Epidermal melanocyte (primary cell): ENCODE results near the gene MYO7B.

Source experiments
- DNase-seq: peaks from one replicate; pipeline ENCODE4 v3.0.0; 2011; ENCODE audit warnings: low spot score; ENCODE audit not compliant: insufficient read length

Gene MYO7B

DNA sequence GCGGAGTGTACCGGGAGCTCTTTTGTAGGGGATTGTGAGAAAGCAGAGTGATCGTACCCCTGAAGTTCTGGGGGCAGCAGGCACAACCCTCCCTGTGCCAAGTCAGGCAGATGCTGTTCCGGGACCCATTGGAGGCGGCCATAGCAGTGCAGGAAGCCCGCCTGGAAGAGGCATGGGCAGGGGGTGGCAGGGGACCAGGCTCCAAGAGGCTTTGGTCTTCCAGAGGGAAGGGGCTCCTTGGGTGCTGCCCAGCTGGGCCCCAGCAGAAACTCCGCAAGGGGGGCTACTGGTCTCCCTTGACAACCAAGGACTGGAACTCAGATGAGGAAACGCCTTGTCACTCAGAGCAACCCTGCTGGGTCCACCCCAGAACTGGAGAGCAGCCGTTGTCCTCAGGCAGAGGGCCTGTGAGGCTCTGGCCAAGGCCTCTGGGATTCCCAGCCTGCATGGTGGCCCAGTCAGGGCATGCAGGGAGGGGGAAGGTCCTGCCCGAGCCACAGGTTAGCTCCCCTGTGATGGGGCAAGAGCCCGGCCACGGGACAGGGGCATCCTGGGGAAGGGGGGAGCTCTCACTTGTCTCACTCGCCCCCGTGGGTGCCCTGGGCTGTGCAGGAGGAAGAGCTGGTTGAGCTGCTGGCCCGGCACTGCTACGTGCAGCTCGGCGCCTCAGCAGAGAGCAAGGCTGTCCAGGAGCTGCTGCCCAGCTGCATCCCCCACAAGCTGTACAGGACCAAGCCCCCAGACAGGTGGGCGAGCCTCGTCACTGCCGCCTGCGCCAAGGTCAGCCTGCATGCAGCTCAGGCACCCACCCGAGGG lies 89.5 kb downstream of the MYO7B start:
- DNase-seq = no peak

DNA sequence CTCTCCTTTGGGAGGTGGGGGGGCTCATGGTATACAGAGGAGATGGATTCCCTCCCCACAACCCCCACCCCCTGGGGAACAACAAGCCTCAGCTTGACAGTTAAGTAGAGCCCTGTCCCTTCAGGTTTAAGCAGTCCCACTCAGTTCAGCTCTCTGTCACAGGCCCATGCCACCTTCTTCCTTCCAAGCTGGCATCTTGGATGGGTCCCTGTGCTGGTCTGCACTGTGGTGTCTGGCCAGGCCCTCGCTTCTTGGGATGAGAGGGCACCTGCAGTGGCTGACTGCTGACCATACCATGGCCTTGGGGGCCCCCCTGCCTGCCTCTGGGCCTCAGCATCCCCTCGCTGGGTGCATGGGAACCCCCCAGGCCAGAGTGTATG lies 90.1 kb downstream of the MYO7B start:
- no peak for DNase-seq

DNA sequence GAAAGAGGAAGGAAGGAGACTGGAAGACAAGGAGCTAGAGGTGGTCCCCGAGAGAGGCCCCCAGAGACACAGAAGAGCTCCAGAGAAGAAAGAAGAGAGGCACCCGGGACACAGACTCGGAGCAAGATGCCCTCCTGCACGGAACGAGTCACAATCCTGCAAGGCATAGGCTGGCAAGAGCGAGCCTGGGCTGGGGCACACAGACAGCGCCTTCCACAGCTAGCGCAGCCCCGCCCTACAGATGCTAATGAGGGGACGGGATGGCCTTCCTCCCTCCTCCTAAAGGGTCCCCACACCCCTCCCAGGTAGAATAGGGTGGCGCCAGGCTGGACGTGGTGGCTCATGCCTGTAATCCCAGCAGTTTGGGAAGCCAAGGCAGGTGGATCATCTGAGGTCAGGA lies 90.7 kb downstream of the MYO7B start:
- DNase-seq = no peak

DNA sequence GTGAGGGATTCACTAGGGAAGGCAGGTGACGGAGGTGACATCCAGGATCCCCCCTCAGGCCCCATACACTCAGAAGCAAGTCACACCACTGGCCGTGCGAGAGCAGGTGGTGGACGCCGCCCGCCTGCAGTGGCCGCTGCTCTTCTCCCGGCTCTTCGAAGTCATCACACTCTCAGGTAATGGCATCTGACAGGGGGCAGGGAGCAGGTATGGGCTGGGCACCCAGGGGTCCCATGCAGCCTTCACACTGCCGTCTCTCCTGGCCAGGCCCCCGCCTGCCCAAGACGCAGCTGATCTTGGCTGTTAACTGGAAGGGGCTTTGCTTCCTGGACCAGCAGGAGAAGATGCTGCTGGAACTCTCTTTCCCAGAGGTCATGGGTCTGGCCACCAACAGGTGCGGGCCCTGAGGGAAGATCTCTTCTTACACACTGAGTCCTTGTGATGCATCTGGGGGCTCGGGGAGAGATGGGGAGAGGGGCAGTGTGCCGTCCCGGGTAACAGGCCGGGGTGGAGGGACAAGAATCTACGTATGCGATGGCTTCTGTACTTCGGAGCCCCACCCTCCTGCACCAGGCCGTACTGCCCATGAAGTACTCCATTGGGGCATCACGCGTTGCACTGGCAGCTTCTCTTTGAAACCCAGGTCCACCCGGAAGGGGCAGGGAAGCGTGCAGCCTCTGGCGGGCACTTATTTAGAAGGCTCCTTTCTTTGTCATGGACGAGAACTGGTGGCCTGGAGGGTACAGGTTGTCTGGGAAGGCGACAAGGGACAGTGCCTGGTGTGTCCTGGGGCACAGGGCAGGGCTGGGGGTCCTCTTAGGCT lies 91.6 kb downstream of the MYO7B start:
- DNase-seq = no peak

DNA sequence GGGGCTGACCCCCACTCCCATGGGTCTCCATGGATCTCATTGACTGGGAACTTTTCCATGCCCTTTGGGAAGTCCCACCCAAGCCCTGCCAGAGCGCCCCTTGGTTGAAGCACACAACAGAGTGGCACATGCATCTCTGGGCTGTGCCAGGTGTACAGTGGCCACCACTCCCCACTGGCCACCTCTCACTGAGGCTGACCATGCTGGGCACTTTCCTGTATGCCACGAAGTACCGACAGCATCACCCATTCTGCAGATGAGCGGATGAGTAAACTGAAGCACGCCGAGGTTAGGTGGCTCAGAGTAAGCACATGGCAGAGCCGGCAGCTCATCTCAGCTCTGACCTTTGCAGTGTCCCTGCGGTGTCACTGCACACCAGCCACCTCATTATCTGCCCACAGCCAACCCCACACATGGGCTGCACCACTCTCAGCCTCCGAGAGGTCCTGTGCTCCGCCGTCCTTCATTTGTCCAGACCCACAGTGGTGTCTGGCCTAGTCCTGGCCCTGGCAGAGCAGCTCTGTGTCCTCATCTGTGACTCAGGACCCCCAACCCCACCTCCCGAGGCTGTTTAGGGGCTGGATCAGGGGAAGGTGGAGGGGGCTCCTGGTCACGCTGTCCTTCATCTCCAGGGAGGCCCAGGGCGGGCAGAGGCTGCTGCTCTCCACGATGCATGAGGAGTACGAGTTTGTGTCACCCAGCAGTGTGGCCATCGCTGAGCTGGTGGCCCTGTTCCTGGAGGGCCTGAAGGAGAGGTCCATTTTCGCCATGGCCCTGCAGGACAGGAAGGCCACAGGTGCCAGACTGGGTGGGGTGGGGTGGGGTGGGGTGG lies 92.5 kb downstream of the MYO7B start:
- no peak for DNase-seq

DNA sequence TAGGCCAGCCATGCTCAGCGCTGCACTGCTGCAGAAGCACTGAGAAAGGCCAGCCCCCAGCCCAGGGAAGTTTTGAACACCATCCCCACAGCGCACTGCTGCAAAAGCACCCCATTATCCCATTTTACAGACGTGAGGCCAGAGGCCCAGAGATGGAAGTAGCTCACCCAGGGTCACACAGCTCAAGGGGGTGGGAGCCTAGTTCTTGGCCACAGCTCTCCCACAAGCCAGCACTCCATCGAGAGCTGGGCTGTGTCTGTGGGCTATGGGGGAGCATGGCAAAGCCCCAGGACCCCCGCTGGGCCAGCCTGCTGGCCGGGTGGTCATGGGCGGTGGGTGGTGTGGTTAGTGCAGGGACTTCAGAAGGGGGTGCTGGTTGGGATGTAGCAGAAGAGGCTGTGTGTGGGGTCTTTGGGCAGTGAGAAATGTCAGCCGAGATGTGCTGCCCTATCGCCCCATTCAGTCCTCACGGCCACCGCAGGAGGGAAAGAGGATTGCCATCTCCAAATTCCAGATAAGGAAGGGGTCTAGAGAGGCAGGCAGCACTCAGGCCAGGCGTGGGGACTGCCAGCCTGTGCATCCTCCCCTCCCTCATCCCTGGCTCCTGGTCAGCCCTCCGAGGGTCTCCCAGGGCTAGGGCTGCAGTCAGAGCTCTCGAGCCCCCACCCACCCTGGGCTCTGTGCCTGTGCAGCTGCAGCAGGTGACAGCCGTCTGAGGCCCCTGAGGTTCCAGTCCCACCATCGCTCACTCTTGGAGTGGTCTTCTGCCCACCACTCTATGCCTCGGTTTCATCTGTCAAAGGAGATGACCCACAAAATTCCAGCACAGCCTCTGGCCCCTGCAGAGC lies 93.5 kb downstream of the MYO7B start:
- no peak for DNase-seq

DNA sequence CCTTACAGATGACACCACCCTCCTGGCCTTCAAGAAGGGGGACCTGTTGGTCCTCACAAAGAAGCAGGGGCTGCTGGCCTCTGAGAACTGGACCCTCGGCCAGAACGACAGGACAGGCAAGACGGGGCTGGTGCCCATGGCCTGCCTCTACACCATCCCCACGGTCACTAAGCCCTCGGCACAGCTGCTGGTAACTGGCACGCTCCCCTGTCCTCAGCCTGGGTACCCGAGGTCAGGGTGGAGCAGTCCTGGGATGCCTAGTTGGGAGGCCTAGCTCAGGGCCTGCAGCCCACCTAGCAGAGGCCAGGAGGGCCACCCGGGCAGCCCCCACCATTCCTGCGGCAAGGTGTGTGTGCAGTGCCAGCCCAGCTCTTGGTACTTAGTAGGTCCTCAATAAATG lies 94.2 kb downstream of the MYO7B start:
- DNase-seq = no peak

DNA sequence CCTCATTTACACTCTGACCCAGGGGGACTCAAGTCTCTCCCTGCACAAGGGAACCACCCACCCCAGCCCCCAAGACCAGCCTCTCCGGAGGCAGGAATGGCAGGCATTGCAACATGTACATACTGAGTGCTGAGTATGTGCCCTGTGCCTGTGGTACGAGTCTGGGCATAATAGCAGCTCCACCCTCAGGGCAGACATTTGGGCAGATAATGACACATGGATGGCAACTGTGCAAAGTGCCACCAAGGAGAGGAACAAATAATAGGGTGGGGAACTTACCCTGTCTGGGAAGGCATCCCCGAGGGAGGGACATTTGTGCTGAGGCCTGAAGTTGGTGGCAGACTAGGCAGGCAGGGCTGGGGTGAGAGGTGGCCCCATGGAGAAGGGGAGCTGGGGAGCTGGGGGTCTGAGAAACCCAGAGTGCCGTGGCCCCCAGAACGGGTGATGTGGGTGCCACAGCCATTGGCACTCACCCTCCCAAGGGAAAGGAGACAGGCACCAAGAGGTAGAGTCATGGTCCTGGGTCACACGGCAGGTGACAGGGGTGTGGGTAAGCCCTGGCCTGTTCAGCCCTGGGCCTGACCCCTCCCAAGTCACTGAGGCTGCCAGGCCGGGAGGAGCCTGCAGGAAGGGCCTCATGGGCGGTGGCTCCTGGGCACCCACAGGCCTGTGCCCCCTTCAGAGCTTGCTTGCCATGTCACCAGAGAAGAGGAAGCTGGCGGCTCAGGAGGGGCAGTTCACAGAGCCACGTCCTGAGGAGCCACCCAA lies 94.8 kb downstream of the MYO7B start:
- DNase-seq = no peak

DNA sequence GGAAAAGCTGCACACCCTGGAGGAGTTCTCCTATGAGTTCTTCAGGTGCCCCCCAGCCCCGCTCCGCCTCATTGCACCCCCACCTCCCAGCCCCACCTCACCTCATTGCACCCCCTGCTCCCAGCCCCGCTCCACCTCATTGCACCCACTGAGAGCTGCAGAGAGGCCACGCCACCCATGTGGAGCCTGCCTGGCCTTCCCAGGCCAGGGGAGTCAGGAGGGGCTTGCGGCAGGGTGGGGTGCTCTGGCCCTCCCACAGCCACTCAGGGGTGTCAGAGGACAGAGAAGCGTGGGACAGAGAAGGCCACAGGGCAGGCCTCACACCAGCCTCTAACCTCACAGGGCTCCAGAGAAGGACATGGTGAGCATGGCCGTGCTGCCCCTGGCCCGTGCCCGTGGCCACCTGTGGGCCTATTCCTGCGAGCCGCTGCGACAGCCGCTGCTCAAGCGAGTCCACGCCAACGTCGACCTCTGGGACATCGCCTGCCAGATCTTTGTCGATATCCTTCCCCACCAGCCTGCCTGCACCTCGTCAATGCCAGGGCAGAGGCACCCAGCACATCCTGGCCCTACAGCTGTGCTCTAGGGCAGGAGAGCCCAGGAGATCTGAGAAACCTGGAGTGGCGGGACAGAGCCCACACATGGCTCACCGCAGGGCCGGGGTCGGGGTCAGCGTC lies 95.5 kb downstream of the MYO7B start:
- DNase-seq = no peak

DNA sequence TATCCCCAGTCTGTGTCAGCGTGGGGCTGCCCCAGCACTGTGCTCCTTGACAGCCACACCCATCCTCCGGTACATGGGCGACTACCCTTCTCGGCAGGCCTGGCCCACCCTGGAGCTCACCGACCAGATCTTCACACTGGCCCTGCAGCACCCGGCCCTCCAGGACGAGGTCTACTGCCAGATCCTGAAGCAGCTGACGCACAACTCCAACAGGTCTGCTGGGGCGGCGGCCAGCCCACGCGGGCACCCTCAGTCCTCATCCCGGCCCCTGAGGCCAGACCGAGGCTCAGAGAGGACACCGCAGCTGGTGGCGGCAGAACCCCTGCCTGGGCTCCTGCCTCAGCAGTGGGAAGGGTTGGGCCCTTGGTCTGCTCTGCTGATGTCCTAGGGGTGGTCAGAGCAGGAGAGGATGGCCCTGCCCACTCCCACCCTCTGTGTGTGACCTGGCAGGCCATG lies 96.1 kb downstream of the MYO7B start:
- DNase-seq = no peak

DNA sequence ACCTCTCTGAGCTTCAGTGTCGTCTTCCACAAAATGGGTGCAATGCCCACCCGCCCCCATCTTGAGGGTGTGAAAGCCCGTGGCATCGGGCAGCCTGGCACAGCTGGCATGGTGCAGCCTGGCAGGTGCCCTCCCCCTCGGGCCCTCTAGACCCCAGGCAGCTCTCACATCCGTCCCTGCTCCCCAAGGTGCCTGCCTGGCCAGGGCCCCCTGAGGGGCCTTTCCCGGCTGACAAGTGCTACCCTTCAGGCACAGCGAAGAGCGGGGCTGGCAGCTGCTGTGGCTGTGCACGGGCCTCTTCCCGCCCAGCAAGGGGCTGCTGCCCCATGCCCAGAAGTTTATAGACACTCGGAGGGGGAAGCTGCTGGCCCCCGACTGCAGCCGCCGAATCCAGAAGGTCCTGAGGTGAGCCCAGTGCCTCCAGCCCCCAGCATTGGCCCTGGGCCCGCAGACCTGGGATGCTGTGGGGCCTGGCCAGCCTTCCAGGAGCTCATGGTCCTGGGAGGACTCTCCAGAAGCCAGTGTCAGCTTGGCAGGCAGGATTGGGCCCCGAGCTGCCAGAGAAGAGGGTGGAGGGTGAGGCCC lies 96.6 kb downstream of the MYO7B start:
- no peak for DNase-seq

DNA sequence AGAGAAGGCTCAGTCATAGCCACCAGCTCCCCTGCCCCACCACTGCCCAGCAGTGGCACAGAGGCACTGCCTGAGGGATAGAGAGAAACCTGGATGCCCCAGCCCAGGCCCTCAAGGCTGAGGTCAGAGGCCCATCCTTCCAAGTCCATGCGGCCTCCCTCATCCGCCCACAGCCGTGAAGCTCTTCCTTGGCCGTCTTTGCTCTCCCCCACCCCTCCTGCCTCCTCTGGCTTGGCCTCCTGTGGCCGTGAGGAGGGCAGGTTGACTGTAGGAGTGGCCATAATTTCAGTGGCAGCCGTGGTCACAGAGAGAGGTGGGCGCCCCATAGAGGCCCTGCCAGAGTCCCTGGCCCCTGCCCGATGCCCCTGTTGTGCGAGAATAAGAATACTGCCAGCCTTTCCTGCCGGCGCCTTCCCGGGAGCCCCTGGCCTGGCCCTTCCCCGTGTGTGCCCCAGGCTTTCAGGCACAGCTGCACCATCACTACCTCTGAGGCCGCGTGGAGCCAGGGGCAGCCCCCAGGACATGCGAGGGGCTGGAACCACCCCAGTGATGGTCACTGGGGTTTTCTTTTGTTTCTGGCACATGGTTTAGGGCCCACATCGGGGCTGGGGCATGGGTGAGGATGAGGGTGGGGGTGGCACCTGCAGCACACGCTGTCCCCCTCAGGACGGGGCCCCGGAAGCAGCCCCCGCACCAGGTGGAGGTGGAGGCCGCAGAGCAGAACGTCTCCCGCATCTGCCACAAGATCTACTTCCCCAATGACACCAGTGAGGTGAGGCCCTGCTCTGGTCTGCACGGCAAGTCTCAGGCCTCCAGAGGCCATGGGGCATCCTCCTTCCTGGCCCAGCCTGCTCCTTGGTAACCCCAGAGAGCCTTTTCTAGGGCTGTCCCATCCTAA lies 97.4 kb downstream of the MYO7B start:
- DNase-seq = no peak

DNA sequence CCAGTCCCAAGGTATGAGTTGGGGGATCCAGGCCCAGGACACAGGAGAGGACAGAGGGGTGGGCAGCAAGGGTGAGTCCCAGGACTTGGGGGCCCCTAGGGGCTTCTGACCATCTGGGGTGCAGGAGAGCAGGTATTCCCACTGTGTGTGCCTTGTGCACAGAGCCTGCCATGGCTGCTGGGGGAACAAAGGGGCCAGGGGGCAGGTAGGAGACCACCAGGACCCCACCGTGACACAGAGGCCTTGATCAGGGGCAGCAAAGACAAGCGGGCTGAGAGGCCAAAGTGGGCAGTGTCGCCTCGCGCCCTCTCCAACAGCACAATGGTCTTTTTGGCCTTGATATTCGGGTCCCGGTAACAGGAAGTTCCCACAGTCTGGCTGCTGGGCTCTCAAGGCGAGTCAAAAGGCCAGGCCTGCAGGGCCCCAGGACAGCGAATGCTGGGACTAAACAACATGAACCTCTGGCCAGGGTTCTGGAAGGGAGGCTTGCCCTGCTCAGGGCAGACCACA lies 98.1 kb downstream of the MYO7B start:
- DNase-seq = no peak

DNA sequence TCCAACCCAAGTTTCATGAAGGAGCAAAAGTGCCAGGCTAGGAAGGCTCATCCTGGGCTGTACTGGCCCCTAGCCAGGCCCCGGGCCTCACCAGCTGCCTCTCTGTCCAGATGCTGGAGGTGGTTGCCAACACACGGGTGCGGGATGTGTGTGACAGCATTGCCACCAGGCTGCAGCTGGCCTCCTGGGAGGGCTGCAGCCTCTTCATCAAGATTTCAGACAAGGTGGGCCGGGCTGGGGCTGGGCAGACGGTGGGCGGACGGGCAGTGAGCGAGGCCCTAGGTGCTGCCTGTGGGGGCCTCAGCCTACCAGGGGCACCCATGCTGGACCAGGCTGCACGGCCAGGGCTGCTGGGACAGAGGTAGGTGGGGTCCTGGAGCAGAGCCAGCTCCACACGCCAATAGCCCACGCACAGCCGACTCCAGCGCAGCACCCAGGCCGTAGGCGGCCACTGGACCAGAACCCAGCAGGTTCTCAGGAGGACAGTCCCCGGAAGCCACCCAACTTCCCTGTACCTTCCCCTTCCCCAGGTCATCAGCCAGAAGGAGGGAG lies 98.7 kb downstream of the MYO7B start:
- DNase-seq = no peak

DNA sequence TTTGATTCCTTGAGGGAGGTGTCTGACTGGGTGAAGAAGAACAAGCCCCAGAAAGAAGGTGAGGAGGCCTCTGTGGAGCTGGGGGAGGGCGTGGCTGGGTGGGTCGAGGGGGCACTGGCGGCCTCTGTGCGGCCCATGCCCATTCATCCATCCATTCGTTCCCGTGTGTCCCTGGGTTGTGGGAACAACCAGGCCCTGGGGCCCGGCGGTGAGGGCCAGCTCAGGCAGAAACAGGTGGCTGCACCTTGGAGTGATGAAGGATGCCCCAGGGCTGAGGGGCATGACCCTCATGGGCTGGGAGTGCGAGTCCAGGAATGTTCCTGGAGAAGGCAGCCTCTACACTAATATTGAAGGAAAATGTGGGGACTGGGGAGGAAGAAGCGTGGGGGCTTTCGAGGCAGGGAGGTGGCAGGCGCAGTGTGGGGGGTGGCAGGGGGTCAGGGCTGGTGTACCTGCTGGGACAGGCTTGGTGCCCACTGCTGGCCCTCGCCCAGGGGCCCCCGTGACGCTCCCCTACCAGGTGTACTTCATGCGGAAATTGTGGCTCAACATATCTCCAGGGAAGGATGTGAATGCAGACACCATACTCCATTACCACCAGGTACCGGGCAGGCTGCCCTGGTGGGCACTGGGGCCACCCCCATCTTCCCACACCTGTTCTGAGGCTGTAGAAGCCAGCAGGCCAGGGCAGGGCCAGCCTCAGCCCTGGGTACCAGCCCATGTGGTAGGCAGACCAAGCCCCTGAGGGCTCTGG lies 99.3 kb downstream of the MYO7B start:
- DNase-seq = no peak

DNA sequence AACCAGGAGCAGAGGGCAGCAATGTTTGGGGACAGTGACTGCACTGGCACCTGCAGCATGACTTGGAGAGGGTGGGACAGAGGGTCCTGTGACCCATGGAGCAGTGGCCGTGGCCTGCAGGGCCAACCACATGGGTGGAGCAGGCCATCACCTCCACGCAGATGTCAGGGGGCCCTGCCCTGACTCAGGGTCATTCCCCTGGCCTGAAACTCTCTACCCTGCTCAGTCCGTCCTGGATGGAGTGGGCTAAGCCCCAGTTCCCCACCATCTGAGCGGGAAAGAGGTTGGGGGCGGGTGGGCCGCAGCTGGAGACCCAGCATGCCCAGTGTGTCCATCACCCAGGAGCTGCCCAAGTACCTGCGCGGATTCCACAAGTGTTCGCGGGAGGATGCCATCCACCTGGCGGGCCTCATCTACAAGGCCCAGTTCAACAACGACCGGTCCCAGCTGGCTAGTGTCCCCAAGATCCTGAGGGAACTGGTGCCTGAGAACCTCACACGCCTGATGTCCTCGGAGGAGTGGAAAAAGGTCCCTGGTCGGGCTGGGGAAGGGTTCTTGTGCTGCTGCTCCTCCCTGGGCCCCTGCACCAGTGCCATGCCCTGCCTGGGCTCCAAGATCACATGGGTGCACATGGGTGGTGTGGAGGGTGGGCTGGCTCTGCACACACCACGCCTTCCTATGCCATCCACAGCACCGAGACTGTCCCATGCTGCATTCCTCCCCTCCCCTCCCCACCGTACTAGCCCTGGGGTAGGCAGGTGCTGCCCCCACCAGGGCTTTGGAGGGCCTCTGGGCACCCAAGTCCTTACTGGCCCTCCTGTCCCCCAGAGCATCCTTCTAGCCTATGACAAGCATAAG lies 100.1 kb downstream of the MYO7B start:
- DNase-seq = no peak
